Stimulated activated CD8-positive, alpha-beta memory T cell treated with anti-CD3 and anti-CD28 coated beads, Interleukin-15, amount 100 ng/mL, for 48 hours (primary cell): ENCODE results near the gene RABL3.
"Not testable (repeated sequence)": the region's sequence is repeated elsewhere in the genome, so short reads cannot be mapped to it uniquely, and the experiment has no call there.

Source experiments
- DNase-seq, 2 donors: peaks; one replicate each; pipeline ENCODE4 v3.0.0-alpha.2; 2020; ENCODE audit warnings: low read depth in 2 of 2

RABL3 gene

DNA sequence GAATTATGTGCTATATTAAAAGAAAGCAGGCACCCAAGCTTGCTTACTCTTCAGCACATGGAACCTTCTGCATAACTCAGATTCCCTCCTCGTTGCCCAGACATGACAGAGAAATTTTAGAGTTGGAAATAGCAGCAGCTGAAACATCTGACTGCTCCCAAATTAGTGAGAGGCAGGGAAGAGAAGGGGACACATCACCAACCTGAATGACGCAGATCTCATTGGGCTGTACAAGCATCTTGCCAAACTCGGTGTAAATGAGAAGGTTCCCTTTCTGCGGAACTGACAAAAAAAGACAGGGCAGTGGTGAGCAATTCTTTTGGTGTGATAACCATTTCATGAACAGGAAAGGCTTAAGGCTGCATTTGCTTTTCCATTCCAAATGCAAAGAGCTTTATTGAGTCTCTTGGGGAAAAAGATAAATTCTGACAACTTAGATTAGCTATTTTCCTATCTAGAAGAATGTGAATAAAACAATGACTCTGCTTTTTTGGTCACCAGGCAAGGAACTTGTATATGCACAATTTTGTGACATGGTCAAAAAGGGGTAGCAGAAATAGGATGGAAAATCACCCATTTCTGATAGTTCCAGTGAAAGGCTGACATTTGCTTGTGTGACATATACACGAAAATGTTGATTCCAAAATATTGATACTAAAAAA lies 95.4 kb downstream of the RABL3 start:
- no peak for DNase-seq

- DNase-seq = no peak
Observed at GRCh38 chr3:120645083-120645845, 97.1 kb downstream of the RABL3 start.

GRCh38 chr3:120642368-120642948 lies 99.9 kb downstream of the RABL3 start:
- DNase-seq = no peak

DNA sequence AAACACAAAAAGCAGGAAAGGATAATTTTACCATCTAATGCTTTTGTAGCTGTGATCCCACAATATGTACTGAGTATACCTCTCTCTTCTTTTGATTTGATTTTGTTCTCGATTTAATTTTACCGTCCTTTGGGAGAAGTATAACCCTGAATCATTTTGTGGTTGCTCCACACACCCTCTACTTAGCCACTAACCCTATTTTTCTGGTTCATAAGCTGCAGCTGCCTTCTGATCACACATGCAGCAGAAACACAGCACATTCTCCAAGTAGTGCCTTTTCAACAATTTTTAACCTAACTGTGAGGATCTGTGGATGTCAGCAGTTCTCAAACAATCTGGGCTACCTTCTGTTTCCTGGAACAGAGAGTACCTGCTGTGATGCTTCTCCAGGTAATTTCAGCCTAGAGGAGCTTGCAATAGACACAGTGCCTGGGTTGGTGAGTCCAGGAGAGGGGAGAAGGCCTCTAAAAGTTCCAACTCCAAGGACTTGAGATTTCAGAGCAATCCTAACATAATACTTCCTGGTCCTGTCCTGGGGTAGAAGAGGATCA lies 100.5 kb downstream of the RABL3 start:
- DNase-seq = no peak

- no peak for DNase-seq
Observed at GRCh38 chr3:120640231-120640630, 102.1 kb downstream of the RABL3 start.

DNA sequence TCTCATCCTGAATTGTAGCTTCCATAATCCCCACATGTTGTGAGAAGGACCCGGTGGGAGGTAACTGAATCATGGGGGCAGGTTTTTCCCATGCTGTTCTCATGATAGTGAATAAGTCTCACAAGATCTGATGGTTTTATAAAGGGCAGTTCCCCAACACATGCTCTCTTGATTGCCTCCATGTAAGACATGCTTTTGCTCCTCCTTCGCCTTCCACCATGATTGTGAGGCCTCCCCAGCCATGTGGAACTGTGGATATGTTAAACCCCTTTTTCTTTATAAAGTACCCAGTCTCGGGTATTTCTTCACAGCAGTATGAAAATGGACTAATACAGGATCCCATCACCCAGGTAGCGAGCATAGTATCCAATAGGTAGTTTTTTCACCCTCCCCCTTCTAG lies 103.5 kb downstream of the RABL3 start:
- DNase-seq = not testable (repeated sequence)

DNA sequence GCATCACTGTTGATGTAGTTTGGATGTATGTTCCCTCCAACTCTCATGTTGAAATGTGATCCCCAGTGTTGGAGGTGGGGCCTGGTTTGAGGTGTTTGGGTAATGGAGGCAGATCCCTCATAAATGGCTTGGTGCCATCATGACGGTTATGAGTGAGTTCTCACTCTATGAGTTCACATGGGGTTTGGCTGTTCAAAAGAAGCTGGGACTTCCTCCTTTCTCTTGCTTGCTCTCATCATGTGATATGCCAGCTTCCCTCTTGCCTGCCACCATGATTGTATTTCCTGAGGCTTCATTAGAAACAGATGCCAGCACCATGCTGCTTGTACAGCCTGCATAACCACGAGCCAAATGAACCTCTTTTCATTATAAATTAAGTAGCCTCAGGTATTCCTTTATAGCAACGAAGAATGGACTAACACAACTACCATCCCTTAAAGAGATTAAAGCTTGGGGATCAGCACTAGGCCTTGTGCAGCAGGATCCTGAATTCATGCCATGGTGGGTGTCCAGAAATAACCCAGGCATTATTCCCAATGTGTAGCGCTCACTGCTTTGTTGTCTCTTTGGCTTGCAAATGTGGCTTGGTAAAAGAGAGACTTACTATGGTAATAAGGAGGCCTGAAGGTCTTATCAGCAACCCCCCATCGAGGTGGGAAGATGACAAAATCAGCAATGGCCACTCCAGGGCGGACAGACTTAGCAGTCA lies 104.3 kb downstream of the RABL3 start:
- no peak for DNase-seq

DNA sequence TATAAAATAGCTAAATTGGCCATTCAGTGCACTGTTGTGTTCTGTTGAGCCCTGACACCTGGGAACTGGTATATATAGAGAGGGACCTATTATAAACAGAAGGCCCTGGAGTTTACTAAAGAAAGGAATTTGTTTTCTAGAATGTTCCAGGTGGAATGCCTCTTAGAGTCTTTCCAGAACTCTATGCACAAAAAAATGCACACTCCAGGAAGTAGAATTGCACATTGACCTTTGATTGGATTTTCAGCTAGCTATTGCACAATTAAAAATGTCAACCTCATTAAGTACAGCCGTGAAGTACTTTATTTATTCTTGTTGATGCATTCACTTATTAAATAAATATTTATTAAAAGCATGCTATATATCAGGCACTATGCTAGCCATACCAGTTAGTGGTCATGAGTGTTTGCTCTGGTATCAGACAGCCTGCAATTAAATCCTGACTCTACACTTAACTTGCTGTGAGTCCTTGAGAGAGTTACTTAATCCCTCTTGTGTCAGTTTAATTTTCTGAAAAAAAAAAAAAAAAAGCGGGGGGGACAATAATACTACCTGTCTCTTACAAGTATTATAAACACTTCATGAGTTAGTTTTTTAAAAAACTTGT lies 105.4 kb downstream of the RABL3 start:
- DNase-seq = no peak
